HG02642 (cell line): Measurements from ENCODE around the gene TRIM41.
"Not testable (repeated sequence)": the region's sequence is repeated elsewhere in the genome, so short reads cannot be mapped to it uniquely, and the experiment has no call there.

Experiments used
- ATAC-seq: cut with Tn5 transposase; IDR thresholded peaks from one replicate; pipeline ENCODE4 v1.9.1; 2021; ENCODE audit warnings: mild to moderate bottlenecking; ENCODE audit not compliant: unreplicated experiment, poor library complexity

The TRIM41 gene

GRCh38 chr5:181223058-181223728 is at the start of gene TRIM41:
Gene TRIM41, plus strand, starts transcription at chr5:181223281. Its CDS starts 719 bp downstream, at chr5:181224000.
- ATAC-seq, result peak; percentile 69

DNA sequence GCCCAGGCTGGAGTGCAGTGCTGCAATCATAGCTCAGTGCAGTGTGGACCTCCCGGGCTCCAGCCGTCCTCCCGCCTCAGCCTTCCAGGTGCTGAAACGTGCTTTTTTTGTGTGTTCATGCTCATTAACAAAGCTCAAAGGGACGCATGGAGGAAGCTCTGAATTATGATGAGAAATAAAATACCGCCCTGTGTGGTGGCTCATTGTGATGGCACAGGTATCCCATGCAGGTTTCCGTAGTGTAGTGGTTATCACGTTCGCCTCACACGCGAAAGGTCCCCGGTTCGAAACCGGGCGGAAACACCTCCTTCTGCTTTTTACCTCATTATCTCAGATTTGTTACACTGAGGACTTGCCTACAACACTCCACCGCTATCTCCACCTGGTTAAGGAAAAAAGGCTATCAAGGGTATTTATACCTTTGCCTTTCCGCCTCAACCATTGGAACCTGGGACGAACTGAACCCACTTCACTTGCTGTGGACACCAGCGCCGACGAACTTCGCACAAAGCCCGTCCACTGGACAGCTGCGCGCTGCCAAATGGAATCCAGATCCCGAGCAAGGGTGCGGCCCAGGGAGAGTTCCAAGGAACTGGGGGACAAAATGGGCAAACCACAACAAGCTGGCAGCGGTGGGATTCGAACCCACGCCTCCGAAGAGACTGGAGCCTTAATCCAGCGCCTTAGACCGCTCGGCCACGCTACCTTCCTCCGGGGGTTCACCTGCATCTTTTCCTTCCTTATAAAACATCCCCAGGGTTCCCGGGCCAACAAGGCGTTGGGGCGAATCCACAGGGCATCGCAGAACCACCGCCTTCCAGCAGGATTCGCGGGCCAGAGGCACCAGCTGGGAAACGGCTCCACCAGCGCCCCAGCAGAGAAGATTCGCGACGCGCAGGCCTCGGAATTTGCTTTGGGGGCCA is 49.4 kb upstream of the TRIM41 start:
- ATAC-seq, result peak; percentile 47

DNA sequence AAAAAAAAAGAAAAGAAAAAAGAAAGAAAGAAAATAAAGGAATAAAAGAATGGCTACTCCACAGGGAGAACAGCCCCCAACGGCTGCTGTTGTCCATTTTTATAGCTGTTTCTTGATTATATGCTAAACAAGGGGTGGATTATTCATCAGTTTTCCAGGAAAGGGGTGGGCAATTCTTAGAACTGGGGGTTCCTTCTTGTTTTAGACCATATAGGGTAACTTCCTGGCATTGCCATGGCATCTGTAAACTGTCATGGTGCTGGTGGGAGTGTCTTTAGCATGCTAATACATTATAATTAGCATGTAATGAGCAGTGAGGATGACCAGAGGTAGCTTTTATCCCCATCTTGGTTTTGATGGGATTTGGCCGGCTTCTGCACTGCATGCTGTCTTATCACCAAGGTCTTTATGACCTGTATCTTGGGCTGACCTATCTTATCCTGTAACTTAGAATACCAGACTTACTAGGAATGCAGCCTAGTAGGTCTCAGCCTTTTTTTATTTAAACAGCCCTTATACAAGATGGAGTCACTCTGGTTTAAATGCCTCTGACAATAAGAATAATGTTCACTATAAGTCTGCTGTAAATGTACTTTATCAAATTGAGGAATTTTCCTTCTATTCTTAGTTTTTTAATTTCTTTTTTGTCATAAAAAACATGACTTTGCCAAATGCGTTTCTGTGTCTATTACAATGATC is 46.7 kb upstream of the TRIM41 start:
- ATAC-seq, result no peak

DNA sequence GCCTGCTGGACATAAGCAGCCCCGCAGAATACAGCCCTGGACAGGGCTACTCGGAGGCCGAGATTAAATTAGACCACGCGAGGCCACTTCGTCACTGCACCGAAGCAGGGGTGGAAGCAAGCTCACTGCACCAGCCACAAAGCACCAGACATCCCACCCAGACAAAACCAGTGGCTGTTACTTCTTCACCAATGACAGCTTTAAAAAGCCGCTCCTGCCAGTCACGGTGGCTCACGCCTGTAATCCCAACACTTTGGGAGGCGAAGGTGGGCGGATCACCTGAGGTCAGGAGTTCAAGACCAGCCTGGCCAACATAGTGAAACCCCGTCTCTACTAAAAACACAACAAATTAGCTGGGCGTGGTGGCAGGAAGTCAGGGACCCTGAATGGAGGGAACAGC is 45.5 kb upstream of the TRIM41 start:
- ATAC-seq, result not testable (repeated sequence)

GRCh38 chr5:181181650-181182565 is 41.2 kb upstream of the TRIM41 start:
- ATAC-seq, result peak; percentile 50

GRCh38 chr5:181182651-181183050 is 40.4 kb upstream of the TRIM41 start:
- no peak for ATAC-seq

DNA sequence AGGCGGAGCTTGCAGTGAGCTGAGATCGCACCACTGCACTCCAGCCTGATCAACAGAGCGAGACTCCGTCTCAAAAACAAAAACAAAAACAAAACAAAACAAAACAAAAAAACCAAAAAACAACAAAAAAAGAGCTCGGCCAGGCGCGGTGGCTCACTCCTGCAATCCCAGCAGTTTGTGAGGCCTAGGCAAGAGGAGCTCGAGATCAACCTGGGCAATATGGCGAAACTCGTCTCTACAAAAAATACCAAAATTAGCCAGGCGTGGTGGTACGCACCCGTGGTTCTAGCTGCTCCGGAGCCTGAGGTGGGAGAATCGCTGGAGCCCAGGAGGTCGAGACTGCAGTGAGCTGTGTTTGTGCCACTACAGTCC is 38.2 kb upstream of the TRIM41 start:
- no peak for ATAC-seq

DNA sequence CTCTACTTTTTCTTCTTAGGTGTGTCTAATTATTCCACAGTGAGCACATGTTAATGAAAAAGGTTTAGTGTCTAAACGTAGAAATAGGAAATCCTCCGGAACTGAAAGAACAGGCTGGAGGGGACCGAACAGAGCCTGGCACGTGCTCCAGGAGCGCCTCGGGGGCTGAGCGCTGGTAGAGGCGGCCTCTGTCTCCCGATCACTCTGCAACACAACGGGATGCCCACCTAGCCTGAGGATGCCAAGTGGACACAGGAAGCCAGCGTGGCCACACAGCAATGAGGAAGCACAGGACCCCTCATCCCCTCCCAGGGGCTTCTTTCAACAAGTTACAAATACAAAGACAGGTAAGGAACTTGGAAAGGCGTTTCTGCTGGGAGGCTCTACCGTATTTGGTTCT is 37.5 kb upstream of the TRIM41 start:
- no peak for ATAC-seq

DNA sequence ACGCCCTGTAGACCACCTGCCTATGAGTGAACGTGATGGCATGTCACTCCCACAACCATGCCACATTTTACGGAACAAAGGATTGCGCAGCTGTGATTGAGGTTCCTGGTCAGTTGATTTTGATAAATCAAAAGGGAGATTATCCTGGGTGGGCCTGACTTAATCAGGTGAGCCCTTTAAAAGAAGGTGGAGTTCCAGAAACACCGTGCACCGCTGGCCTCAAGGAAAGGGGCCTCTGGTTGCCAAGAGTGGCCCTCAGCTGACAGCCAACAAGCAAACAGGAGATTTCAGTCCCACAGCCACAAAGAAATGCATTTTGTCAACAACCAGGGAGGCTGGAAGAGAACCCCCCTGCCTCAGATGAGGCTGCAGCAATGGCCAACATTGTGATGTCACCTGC is 37.1 kb upstream of the TRIM41 start:
- no peak for ATAC-seq

DNA sequence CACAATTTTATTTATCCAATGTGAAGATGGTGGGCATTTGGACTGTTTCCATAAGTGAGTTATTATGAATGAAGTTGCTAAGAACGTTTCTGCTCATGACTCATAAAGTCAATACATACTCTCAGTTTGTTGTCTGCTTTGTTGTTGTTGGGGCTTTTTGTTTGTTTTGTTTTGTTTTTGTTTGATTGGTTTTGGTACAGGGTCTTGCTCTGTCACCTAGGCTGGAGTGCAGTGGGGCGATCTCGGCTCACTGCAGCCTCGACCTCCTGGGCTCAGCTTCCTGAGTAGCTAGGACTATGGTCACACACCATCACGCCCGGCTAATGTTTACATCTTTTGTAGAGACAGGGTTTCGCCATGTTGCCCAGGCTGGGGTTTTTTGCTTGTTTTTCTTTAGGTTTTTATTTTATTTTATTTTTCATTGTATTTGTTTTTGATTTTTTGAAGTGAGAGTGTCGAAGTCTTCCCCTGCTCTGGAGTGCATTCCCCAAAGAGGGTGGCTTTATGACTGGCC is 36.0 kb upstream of the TRIM41 start:
- ATAC-seq, result no peak

DNA sequence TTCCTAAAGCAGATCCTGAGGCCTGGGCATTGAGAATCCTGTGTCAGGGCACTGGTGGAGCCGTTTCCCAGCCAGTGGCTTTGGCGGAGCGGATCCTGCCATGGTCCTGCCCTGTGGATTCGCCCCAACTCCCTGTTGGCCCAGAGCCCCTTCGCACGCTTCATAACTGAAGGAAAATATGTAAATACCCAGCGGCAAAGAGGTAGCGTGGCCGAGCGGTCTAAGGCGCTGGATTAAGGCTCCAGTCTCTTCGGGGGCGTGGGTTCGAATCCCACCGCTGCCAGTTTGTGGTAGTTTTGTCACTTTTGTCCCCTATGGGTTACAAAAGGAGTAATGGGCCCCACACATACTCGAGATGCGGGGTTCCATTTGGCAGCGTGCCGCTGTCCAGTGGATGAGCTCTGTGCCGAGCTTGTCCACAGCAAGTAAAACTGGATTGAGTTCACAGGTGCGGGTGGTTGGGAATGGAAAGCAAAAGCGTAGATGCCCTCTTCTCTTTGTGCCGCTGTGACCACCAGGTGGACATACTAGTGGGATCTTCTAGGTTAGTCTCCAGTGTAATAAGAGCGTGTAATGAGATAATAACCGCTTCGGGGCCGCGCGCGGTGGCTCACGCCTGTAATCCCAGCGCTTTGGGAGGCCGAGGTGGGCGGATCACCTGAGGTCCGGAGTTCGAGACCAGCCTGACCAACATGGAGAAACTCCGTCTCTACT is 35.4 kb upstream of the TRIM41 start:
- no peak for ATAC-seq

- no peak for ATAC-seq
Measured at GRCh38 chr5:181188700-181189362, 34.2 kb upstream of the TRIM41 start.

DNA sequence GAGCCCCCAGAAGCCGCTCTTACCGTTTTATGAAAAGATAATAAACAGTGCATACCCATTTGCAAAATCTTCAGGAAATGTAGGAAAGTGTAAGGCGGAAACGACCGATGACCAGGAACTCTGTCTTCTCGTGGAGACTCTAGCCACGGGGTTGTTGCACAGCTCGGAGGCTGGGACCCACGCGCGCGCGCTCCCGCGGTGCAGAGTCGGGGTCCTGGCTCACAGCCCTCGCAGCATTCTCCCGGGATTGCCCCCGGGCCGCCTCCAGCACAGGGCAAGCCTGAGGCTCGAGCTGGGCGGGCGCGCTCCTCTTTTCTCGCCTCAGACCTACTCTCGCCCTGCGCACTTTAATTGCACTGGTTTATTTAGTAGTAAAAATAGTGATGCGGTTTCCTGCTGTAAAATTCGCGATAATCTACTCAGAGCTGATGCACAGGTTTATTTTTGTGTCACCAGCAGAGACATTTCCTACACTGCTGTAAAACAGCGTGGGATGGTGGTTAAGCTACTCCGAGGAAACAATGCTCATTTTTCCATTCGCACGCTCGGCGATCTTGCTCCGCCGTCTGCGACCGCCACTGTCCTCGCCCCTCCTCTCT is 33.6 kb upstream of the TRIM41 start:
- no peak for ATAC-seq

GRCh38 chr5:181189962-181190710 is 32.9 kb upstream of the TRIM41 start:
- ATAC-seq, result no peak

GRCh38 chr5:181190711-181191525 is 32.2 kb upstream of the TRIM41 start:
- peak; percentile 19 for ATAC-seq

GRCh38 chr5:181191526-181192336 is 31.4 kb upstream of the TRIM41 start:
- peak; percentile 69 for ATAC-seq
